Measurements from ENCODE around the gene PCBP3. TPM values are rescaled to one million over a fixed set of nuclear protein-coding genes. Genes with fewer than 3 reads are reported as not detected.

Gene PCBP3
- total RNA-seq, 1 donor from 2014 or later = 9.7 TPM

DNA sequence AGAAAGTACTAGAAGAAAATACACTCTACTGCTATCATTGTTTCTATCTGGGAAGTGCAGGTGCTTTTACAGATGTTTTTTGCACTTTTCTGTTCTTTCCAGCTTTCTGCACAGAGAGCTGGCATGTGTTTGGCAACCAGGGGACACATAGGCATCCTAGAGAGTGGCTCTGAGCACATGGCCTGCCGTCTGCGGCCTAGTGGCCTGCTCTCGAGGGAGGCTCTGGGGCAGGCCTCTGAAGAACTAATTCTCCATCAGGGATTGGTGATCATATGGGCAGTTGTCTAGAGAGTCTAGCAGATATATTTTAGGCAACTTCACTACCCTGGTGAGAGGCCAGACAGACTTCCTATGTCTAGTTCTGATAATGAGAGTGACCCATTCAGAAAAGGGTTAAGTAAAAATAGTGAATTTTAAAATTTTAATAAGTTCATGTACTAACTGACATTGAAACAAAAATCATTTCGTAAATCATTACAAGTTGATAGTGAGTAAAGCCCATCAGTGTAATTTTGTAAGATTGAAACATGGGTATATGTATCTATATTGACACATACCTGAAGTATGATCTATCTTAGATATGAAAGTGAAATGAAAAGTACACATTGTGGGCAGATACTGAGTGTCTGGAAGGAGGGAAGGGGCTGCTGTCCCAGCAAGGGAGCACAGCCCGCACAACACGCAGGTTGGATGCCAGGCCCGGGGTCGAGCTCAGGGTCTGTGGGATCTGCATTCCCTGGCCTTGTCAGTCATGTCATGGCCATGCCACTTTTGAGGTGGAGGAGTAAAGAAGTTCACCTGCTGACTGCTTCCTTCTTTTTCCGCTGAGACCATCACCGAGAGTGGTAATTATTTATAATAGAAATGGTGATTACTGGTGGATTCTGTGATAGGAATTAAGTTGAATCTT is 79.8 kb downstream of the PCBP3 start:
- H3K4me3 Mint-ChIP-seq = no peak overlapping the region
- no peaks in the 10 kb centered on the region for H3K27me3 Mint-ChIP-seq
- DNase-seq = peak; percentile 59
- intact Hi-C loops (cut with micrococcal nuclease) = no loop called here
- H3K36me3 Mint-ChIP-seq (ENCODE audit: low read depth) = no peaks in the 10 kb centered on the region
- H3K27ac Mint-ChIP-seq = no peak overlapping the region
- H3K4me1 Mint-ChIP-seq = peaks cover 17% of the 10 kb centered on the region
- H3K9me3 Mint-ChIP-seq = no peaks in the 10 kb centered on the region

DNA sequence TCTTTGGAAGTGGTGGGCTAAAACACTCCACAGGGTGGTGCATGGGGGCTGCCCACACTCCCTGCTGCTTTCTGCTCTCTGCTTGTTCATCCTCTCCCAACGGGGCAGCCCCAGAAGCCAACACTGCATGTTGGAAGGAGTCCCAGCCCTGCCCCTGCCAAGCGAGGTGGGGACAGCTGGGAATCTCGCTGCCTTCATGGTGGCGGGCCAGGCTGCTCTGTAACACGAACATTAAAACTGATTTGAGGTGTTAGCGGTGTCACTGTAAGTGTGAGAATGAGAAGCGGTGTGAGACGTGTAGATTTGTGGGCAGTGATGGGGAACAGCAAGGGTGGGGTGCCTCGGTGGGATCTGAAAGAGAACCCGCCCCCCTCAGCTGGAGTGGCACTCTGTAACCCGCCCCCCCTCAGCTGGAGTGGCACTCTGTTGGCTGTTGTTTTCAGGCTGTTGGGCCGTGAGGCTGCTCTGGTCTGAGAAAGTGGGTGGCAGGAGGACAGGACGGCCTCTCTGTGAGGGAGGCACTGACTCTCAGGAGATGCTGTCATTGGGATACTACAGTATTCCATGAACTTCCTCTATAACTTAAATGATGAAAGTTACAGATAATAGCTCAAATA is 80.9 kb downstream of the PCBP3 start:
- Mint-ChIP-seq H3K27ac (no peak overlapping the region), H3K4me3 (no peak overlapping the region), H3K4me1 (peaks cover 11% of the 10 kb centered on the region), H3K9me3 (no peaks in the 10 kb centered on the region), H3K27me3 (no peaks in the 10 kb centered on the region), H3K36me3 (ENCODE audit: low read depth) (no peaks in the 10 kb centered on the region)
- intact Hi-C loops (cut with micrococcal nuclease) = no loop called here
- DNase-seq = peak; percentile 47

DNA sequence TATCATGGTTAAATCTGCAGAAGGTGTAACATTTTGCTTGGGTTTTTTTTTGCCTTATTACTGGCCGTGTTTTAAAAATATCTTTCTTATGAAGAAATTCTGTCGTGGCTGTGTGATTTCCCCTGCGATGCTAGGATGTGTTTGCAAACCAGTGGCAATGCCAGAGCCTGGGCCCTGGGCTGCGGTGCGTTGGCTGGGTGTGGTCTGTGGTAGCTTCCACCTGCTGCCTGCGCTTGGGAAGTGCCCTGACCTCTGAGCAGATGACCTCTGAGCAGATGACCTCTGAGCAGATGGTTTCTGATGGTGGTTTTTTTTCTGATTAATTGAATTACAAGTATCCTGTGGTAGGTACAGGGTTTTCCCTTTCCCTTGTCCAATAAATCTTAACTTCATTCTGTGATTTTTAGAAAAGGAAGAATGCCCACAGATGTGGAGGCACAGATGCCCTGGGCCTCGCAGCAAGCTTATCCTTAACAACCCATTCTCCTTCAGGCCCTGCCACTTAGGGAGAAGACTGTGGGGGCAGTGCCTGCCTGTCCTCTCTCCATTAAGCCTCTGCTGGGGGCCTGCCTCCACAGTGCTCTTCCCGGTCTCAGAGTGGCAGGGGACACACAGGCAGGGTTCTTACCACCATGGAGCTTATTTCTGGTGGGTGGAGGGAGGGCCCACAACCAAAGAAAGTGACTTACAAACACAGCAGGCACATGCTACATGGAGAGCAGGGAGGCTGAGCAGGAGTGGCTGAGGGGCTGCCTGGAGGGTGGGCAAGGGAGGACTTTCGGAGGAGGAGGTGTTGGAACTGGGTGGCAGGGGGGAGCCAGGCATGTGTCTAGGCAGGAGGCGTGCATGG is 81.7 kb downstream of the PCBP3 start:
- peak; percentile 49 for DNase-seq
- Mint-ChIP-seq H3K4me1 (peaks cover 9% of the 10 kb centered on the region), H3K27ac (no peak overlapping the region), H3K36me3 (ENCODE audit: low read depth) (no peaks in the 10 kb centered on the region), H3K27me3 (no peaks in the 10 kb centered on the region), H3K9me3 (no peaks in the 10 kb centered on the region), H3K4me3 (no peak overlapping the region)
- intact Hi-C loops (cut with micrococcal nuclease) = no loop called here

DNA sequence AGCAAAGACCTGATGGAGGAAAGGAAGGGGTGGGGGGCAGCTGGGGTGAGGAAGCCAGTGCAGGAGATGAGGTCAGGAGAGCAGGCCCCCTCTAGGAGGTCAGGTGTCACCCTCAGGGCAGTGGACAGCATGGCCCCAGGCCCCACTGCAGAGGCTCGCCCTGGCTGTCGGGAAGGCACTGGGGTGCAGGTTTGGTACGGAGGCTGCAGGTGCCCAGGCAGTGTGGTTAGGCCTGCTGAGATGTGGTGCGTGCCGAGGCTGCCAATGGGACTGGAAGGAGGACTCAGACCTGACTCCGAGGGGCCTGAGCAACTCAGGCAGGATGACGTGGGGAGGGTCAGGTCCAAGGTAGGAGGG is 82.3 kb downstream of the PCBP3 start:
- H3K27ac Mint-ChIP-seq = no peak overlapping the region
- no peaks in the 10 kb centered on the region for H3K9me3 Mint-ChIP-seq
- no peak for DNase-seq
- peaks cover 9% of the 10 kb centered on the region for H3K4me1 Mint-ChIP-seq
- H3K27me3 Mint-ChIP-seq = no peaks in the 10 kb centered on the region
- no peaks in the 10 kb centered on the region for H3K36me3 Mint-ChIP-seq (ENCODE audit: low read depth)
- intact Hi-C loops (cut with micrococcal nuclease) = no loop called here
- H3K4me3 Mint-ChIP-seq = no peak overlapping the region

DNA sequence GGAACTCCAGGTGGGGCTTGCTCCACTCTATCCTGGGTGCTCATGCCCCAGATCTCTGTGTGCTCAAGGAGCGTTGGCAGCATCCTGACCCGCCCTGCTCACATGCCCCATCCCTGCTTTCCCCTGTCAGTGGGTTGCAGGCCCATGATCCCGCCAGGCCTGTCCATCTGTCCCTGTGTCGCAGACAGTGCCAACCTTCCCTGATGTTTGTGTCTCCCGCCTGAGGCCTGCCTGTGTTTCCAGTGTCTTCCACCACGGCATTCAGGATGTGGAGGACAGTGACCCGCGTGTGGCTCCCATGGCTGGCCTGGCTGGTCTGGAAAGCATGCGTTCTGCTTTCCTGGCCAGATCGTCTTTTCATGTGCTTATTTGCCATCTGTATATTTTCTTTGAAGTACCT is 82.9 kb downstream of the PCBP3 start:
- no peaks in the 10 kb centered on the region for H3K36me3 Mint-ChIP-seq (ENCODE audit: low read depth)
- no peak overlapping the region for H3K27ac Mint-ChIP-seq
- H3K4me3 Mint-ChIP-seq = no peak overlapping the region
- DNase-seq = no peak
- H3K27me3 Mint-ChIP-seq = no peaks in the 10 kb centered on the region
- intact Hi-C loops (cut with micrococcal nuclease) = no loop called here
- H3K4me1 Mint-ChIP-seq = peaks cover 9% of the 10 kb centered on the region
- H3K9me3 Mint-ChIP-seq = no peaks in the 10 kb centered on the region

DNA sequence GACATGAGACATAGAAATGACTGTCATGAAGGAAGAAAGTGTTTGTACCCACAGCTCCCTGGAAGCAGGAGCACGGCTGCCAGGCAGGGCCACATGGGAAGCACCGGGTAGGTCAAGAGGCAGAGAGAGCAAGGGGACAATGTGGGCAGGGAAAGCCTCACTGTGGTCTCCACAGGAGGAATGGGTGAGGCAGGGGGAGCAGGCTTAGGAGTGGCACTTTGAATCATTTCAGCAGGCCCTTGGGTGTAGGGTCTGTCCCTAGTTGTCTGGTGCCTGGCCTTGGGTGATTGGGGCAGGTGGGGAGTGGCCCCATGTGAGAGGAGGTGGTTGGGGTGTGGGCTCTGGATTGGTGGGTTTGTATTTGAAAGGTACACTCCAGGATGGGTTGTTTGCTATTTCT is 83.9 kb downstream of the PCBP3 start:
- Mint-ChIP-seq H3K27ac (no peak overlapping the region), H3K9me3 (no peaks in the 10 kb centered on the region), H3K27me3 (no peaks in the 10 kb centered on the region), H3K4me1 (peaks cover 9% of the 10 kb centered on the region), H3K36me3 (ENCODE audit: low read depth) (no peaks in the 10 kb centered on the region), H3K4me3 (no peak overlapping the region)
- DNase-seq = peak; percentile 49
- intact Hi-C loops (cut with micrococcal nuclease) = no loop called here

DNA sequence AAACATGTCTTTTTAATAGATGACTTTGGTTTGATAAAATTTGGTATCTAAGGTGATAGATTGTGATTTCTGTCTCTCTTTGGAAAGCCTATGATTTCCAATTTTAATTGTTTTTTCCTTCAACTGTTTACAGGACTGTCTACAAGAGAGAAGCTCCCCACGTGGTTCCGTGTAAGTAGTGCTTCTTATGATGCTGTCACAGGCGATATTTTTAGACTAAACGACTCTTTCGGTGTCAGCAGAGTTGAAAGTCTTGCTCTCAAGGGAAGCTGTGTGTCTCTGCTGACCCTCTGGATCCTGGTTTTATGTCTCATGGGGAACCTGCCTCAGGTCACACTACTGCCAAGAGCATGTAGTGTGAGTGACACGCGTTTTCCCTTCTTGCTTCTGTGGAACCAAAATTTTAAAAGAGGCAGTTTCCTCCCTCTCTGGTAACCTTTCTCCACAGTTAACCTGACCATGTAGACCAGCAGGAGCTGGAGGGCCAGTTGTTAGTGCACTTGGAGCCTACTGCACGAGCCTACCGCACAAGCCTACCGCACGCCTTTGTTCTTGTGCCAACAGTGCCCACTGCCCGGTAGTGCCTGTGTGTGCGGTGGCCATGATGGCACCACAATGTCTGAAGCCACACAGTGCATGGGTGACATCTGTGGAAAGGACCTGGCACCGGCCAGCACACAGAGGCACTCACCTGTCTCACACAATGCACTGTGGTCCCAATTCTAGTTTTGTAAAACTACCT is 91.9 kb downstream of the PCBP3 start:
- Mint-ChIP-seq H3K27me3 (no peaks in the 10 kb centered on the region), H3K4me3 (no peak overlapping the region), H3K9me3 (no peaks in the 10 kb centered on the region), H3K4me1 (no peaks in the 10 kb centered on the region), H3K27ac (no peak overlapping the region), H3K36me3 (ENCODE audit: low read depth) (peaks cover 4% of the 10 kb centered on the region)
- intact Hi-C loops (cut with micrococcal nuclease) = no loop called here
- DNase-seq = no peak

DNA sequence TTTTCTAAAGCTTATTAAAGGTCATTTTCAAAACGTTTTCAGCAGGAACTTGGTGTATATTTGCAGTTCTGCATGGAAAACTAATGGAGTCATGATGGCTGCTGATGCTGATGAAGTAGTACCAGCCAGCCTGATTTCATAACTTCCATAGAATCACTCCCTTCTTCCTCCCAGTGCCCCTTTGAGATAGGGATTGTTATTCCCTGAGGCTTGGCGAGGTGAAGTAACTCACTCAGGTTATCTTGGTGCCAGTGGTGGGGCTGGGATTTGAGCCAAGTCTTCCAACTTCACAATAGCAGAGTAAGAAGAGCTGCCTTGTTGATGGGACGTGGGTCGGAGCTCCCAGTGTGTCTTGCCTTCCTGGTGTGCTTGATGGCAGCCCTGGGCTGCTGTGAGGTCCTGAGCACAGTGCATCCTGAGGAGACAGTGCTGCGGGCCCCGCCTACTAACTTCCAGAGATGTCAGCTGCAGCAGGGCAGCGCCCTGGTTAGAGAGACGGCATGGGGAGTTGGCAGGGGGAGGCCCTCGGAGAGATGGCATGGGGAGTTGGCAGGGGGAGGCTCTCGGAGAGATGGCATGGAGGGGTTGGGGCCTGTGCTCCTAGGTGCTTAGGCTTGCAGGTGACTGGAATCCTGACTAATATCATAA is 92.6 kb downstream of the PCBP3 start:
- peaks cover 4% of the 10 kb centered on the region for H3K36me3 Mint-ChIP-seq (ENCODE audit: low read depth)
- no peaks in the 10 kb centered on the region for H3K9me3 Mint-ChIP-seq
- intact Hi-C loops (cut with micrococcal nuclease) = no loop called here
- DNase-seq = no peak
- H3K27me3 Mint-ChIP-seq = no peaks in the 10 kb centered on the region
- no peak overlapping the region for H3K27ac Mint-ChIP-seq
- H3K4me3 Mint-ChIP-seq = no peak overlapping the region
- H3K4me1 Mint-ChIP-seq = no peaks in the 10 kb centered on the region

DNA sequence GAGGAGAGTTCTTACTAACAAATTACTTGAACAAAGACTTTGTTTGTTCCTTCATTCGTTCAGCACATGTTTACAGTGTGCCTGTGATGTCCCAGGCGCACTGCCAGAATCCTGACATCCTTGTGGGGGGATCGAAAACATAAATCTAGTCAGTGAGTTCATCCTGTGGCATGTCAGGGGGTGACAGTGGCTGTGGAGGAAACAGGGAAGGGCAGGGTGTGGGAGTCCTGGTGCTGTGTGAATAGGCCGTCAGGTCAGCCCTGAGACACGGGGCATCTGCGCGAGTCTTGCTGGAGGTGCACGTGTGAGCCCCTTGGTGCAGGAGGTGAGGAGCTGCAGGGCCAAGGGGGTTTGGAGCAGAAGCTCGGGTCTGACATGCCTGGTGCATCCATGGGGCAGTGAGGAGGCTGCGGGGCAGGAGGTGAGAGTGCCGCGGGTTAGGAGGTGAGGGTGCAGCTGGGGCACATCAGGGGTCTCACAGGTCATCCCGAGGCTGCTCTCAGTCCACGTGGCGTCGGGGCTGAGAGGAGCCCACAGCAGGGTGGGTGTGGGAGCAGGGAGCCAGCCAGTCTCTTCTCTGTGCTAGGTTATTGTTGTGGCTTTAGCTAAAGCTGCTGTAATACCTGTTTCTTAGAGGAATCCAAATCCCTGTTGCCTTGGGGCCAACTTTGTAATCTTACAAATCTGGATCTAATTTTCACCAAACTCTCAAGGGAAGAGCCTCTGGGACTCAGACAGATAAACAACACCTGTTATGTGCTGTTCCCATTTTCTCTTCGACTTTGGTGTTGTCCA is 93.4 kb downstream of the PCBP3 start:
- no peak for DNase-seq
- H3K9me3 Mint-ChIP-seq = no peaks in the 10 kb centered on the region
- no peaks in the 10 kb centered on the region for H3K27me3 Mint-ChIP-seq
- H3K27ac Mint-ChIP-seq = no peak overlapping the region
- peaks cover 3% of the 10 kb centered on the region for H3K4me1 Mint-ChIP-seq
- no peak overlapping the region for H3K4me3 Mint-ChIP-seq
- peaks cover 4% of the 10 kb centered on the region for H3K36me3 Mint-ChIP-seq (ENCODE audit: low read depth)
- intact Hi-C loops (cut with micrococcal nuclease) = no loop called here

DNA sequence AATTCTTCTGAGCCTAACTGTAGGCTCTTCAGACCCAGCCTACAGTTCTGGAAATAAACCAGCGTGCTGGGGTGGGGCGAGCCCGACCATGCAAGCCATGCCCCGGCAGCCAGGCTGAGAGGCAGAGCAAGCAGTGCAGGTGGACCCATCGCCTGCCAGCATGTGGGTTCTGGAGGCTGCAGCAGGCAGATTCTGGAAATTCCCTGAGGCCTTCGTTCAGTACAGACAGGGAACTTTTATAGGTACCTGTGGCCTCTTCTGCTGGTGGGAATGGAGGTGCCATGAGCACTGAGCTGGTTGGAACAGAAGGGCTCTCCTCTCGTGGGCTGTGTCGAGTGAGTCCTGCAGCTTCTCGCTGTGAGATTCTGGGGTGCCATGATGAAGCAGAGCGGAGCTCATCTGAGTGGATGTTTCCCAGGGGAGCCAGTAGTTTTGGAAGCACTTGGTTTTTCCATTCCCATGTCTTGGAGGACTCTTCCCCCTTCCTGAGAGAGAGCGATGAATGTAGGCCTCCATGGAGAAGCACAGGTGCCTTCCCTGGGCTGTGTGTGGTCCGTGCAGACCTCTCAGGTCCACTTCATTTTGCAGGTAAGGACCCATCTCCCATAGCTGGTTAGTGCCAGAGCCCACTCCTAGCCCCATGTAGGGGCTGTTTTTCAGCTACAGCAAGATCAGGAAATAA is 94.1 kb downstream of the PCBP3 start:
- H3K36me3 Mint-ChIP-seq (ENCODE audit: low read depth) = peaks cover 4% of the 10 kb centered on the region
- no peak overlapping the region for H3K4me3 Mint-ChIP-seq
- H3K27me3 Mint-ChIP-seq = no peaks in the 10 kb centered on the region
- peaks cover 8% of the 10 kb centered on the region for H3K4me1 Mint-ChIP-seq
- no peak overlapping the region for H3K27ac Mint-ChIP-seq
- DNase-seq = no peak
- intact Hi-C loops (cut with micrococcal nuclease) = no loop called here
- no peaks in the 10 kb centered on the region for H3K9me3 Mint-ChIP-seq

DNA sequence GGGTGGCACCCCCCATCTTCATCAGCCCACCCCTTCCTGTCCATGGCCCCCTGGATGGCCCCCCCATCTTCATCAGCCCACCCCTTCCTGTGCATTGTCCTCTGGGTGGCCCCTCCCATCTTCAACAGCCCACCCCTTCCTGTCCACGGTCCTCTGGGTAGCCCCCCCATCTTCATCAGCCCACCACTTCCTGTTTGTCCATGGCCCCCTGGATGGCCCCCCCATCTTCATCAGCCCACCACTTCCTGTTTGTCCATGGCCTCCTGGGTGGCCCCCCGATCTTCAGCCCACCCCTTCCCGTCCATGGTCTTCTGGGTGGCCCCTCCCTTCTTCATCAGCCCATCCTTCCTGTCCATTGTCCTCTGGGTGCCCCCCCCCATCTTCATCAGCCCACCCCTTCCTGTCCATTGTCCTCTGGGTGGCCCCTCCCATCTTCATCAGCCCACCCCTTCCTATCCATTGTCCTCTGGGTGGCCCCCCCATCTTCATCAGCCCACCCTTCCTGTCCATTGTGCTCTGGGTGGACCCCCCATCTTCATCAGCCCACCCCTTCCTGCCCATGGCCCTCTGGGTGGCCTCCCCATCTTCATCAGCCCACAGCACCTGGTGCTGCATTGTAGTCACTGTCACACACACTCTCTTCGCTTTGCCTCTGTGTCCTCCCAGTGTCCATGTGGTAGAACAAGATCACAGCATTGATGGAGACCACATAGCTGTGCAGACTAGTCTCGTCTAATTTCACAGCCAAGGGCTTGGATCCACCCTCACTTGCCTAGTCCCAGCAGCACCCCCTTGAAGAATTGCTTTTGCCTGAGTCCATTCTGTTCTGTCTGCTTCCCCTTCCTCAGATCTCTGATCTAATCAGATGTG is 95.9 kb downstream of the PCBP3 start:
- peak; percentile 55 for DNase-seq
- Mint-ChIP-seq H3K27ac (no peak overlapping the region), H3K4me3 (no peak overlapping the region)

More for the DNA sequence above, 95.9 kb downstream of the PCBP3 start:
- peaks cover 8% of the 10 kb centered on the region for H3K4me1 Mint-ChIP-seq
- H3K9me3 Mint-ChIP-seq = no peaks in the 10 kb centered on the region
- no peaks in the 10 kb centered on the region for H3K36me3 Mint-ChIP-seq (ENCODE audit: low read depth)
- no peaks in the 10 kb centered on the region for H3K27me3 Mint-ChIP-seq
- intact Hi-C loops (cut with micrococcal nuclease) = no loop called here

Measured in activated CD4-positive, alpha-beta T cell treated with anti-CD3 and anti-CD28 coated beads, Interleukin-2, amount 10 ng/mL, durations not matched to agents 24 days and 14 days (primary cell).